GM23248 (cell line): ENCODE data around the gene DNAJB8. TPM values are rescaled to one million over a fixed set of nuclear protein-coding genes. Genes with fewer than 3 reads are reported as not detected.

Experiments used
- DNase-seq: peaks from one replicate; pipeline ENCODE4 v3.0.0-alpha.2; 2015
- H2AFZ ChIP-seq: fragments of 200-600 bp; sonication (generic); 2 replicates; pipeline ENCODE4 v1.6.1; 2016; ENCODE audit warnings: antibody characterized with exemption
- H3F3A ChIP-seq: fragments of 200-600 bp; sonication (generic); 2 replicates; pipeline ENCODE4 v1.6.1; 2016; ENCODE audit warnings: mild to moderate bottlenecking, antibody characterized with exemption, mixed run types; ENCODE audit not compliant: insufficient read depth
- H3K27ac ChIP-seq: fragments of 200-600 bp; sonication (generic); 2 replicates; pipeline ENCODE4 v1.5.1; 2016; ENCODE audit warnings: mild to moderate bottlenecking
- H3K27me3 ChIP-seq: fragments of 200-600 bp; sonication (generic); replicated peaks from 2 replicates; pipeline ENCODE4 v1.6.1; 2016; ENCODE audit warnings: mild to moderate bottlenecking; ENCODE audit not compliant: insufficient read depth
- H3K36me3 ChIP-seq: fragments of 200-600 bp; sonication (generic); 2 replicates; pipeline ENCODE4 v1.6.1; 2016; ENCODE audit warnings: low read depth, mild to moderate bottlenecking
- H3K4me1 ChIP-seq: fragments of 200-600 bp; sonication (generic); 2 replicates; pipeline ENCODE4 v1.6.1; 2016; ENCODE audit warnings: mild to moderate bottlenecking; ENCODE audit not compliant: insufficient read depth
- H3K4me2 ChIP-seq: fragments of 200-600 bp; sonication (generic); one replicate; pipeline ENCODE4 v1.6.1; 2016; ENCODE audit warnings: mild to moderate bottlenecking; ENCODE audit not compliant: unreplicated experiment
- H3K4me3 ChIP-seq: fragments of 200-600 bp; sonication (generic); 2 replicates; pipeline ENCODE4 v1.5.1; 2016; ENCODE audit warnings: mild to moderate bottlenecking
- H3K79me2 ChIP-seq: fragments of 200-600 bp; sonication (generic); 2 replicates; pipeline ENCODE4 v1.6.1; 2016; ENCODE audit warnings: mild to moderate bottlenecking; ENCODE audit not compliant: insufficient read depth
- H3K9ac ChIP-seq: fragments of 200-600 bp; sonication (generic); 2 replicates; pipeline ENCODE4 v1.6.1; 2016; ENCODE audit warnings: mild to moderate bottlenecking
- H3K9me2 ChIP-seq: fragments of 200-600 bp; sonication (generic); 2 replicates; pipeline ENCODE4 v1.6.1; 2016; ENCODE audit warnings: mixed run types, mild to moderate bottlenecking, moderate library complexity; ENCODE audit not compliant: insufficient read depth
- H3K9me3 ChIP-seq: fragments of 200-600 bp; sonication (generic); one replicate; pipeline ENCODE4 v1.6.1; 2017; ENCODE audit warnings: low read depth
- H4K20me1 ChIP-seq: fragments of 200-600 bp; sonication (generic); 2 replicates; pipeline ENCODE4 v1.6.0; 2016; ENCODE audit not compliant: insufficient read depth
- EZH2 ChIP-seq: fragments of 200-600 bp; sonication (generic); IDR thresholded peaks from 2 replicates; pipeline ENCODE4 v1.6.1; 2018; ENCODE audit warnings: antibody characterized with exemption, mild to moderate bottlenecking; ENCODE audit not compliant: insufficient read depth, poor library complexity, severe bottlenecking
- EZH2phosphoT487 ChIP-seq: fragments of 200-600 bp; sonication (generic); IDR thresholded peaks from 2 replicates; pipeline ENCODE4 v1.6.1; 2018; ENCODE audit warnings: antibody characterized with exemption, moderate library complexity, mild to moderate bottlenecking, low read depth; ENCODE audit not compliant: insufficient read depth
- WGBS, 2 experiments: methylation state at CpG; one replicate each; pipeline ENCODE4 v1.1.6; 2015 to 2017; ENCODE audit warnings: low lambda C conversion rate in 2 of 2, low coverage in 1 of 2; ENCODE audit errors: missing lambda C conversion rate in 2 of 2; 5-methylcytosine and 5-hydroxymethylcytosine counted together
- in situ Hi-C: fragments of 300-500 bp; cut with MboI; formaldehyde crosslinking; loops from 2 replicates; pipeline ENCODE4 v1.15.0; 2020
- polyA plus RNA-seq: library from polyadenylated mRNA; unstranded; fragments of >200 nt; fragmentation: Nextera tagmentation; extraction: Ambion mirVana; gene quantifications from 2 replicates; pipeline ENCODE4 v1.2.1, GENCODE V29; 2016
- total RNA-seq: library from RNA; depleted of rRNA; stranded (reverse); fragments of >200 nt; shearing (Covaris generic); gene quantifications from 2 replicates; pipeline ENCODE4 v1.2.3, GENCODE V29; 2014

Gene DNAJB8
- total and polyA plus RNA-seq, 2 experiments from 2014 or later, result not detected

- Histone ChIP-seq H3K79me2 (peaks cover 48% of the 10 kb centered on the region), H3K4me3 (no peak overlapping the region), H3K4me2 (no peak overlapping the region), H3K4me1 (no peaks in the 10 kb centered on the region), H3K9me2 (no peaks in the 10 kb centered on the region), H3K27ac (no peak overlapping the region), H3F3A (peaks cover 7% of the 10 kb centered on the region; the same call in 1 of the 2 replicates), H4K20me1 (no peaks in the 10 kb centered on the region), H3K27me3 (no peaks in the 10 kb centered on the region), H2AFZ (no peak overlapping the region), H3K9me3 (no peaks in the 10 kb centered on the region), H3K36me3 (no peaks in the 10 kb centered on the region), H3K9ac (no peak overlapping the region)
- in situ Hi-C loops, result no loop called here
- DNase-seq, result no peak
- TF ChIP-seq EZH2phosphoT487, result no peak
- TF ChIP-seq EZH2, result no peak
- WGBS, 2 experiments, result 48 to 58% methylated on average over 19 to 32 of the region's 32 CpGs
Observed at GRCh38 chr3:128496019-128496601, 29.4 kb upstream of the DNAJB8 start.

GRCh38 chr3:128495435-128495970 is 28.8 kb upstream of the DNAJB8 start:
- TF ChIP-seq EZH2 (no peak), EZH2phosphoT487 (no peak)
- Histone ChIP-seq H4K20me1 (no peaks in the 10 kb centered on the region), H3K9ac (no peak overlapping the region), H3K36me3 (no peaks in the 10 kb centered on the region), H2AFZ (no peak overlapping the region), H3K4me1 (no peaks in the 10 kb centered on the region), H3K4me2 (no peak overlapping the region), H3K9me2 (no peaks in the 10 kb centered on the region), H3K79me2 (peaks cover 54% of the 10 kb centered on the region), H3K27ac (no peak overlapping the region), H3K27me3 (no peaks in the 10 kb centered on the region), H3K4me3 (no peak overlapping the region), H3K9me3 (no peaks in the 10 kb centered on the region), H3F3A (peaks cover 7% of the 10 kb centered on the region; the same call in 1 of the 2 replicates)
- in situ Hi-C loops, result no loop called here
- DNase-seq, result no peak
- WGBS, 2 experiments, result 89 to 92% methylated on average over 9 of the region's 9 CpGs

DNA sequence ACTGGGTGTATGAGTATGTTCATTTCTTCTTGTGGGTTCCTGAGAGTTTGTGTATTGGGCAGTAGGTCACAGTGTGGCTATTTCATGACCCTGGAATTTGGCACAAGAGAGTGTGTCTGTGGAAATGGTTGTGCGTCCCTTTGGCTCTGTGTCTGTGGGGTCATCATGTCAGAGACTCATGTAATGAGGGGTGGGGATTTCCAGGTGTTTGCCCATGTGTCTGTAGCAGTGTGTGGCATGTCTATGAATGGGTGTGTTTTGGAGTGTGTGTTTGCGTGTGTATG is 27.6 kb upstream of the DNAJB8 start:
- Histone ChIP-seq H3K4me3 (no peak overlapping the region), H2AFZ (no peak overlapping the region), H3K27me3 (no peaks in the 10 kb centered on the region), H3F3A (no peaks in the 10 kb centered on the region), H3K9me2 (no peaks in the 10 kb centered on the region), H3K27ac (no peak overlapping the region), H3K4me2 (no peak overlapping the region), H3K79me2 (peaks cover 65% of the 10 kb centered on the region), H3K9ac (no peak overlapping the region), H4K20me1 (no peaks in the 10 kb centered on the region), H3K9me3 (no peaks in the 10 kb centered on the region), H3K4me1 (no peaks in the 10 kb centered on the region), H3K36me3 (no peaks in the 10 kb centered on the region)
- DNase-seq, result no peak
- in situ Hi-C loops, result no loop called here
- TF ChIP-seq EZH2phosphoT487, result no peak
- TF ChIP-seq EZH2, result no peak
- WGBS, 2 experiments, result 67 to 68% methylated on average over 2 of the region's 2 CpGs

DNA sequence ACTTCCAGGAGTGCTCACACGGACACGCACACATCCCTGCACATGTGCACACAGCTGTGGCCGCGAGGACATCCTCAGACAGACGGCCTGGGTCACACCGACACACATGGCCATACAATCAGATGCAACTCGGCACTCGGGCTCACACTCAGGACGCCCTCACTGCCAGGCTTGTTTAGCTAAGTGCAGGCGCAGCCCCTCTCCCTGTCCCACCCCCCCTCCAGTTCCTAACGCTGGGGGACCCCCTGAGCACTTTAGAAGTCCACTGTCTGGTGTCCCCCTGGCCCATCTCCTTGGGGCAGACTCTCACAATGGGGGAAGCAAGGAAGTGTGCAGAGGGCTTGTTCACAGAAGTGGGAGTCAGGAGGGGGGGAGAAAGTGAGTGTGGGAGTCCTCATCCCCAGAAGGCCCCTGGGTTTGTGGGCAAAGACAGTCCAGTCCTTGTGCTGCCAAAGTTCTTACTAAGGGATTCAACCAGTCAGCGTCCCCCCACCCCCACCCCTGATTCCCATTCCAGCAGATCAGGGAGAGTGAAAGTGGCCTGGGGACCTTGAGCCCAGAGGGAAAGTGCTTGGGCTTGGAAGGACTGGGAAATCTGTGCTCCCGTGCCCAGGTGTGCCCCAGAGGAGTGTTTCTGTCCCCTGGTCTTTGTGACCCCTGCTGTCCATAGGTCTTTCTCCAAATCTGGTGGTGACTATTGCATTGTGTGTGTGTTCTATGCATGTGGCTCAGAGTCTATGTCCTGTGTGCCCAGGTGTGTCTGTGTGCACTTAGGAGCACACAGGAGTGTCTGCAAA is 27.1 kb upstream of the DNAJB8 start:
- peak overlapping the region; percentile 94; the same call in 1 of the 2 replicates for H3K9ac ChIP-seq
- H3K79me2 ChIP-seq, result peaks cover 70% of the 10 kb centered on the region
- H3K9me2 ChIP-seq, result no peaks in the 10 kb centered on the region
- no peaks in the 10 kb centered on the region for H3K36me3 ChIP-seq
- H3K4me3 ChIP-seq, result no peak overlapping the region
- in situ Hi-C loops, result no loop called here
- H3K27ac ChIP-seq, result no peak overlapping the region
- no peak overlapping the region for H3K4me2 ChIP-seq
- H3K9me3 ChIP-seq, result no peaks in the 10 kb centered on the region
- 44 to 58% methylated on average over 12 to 13 of the region's 13 CpGs for WGBS, 2 experiments
- no peaks in the 10 kb centered on the region for H3K4me1 ChIP-seq
- DNase-seq, result peak; percentile 34
- no peak for TF ChIP-seq EZH2phosphoT487
- no peak for TF ChIP-seq EZH2
- no peaks in the 10 kb centered on the region for H3F3A ChIP-seq
- no peak overlapping the region for H2AFZ ChIP-seq
- no peaks in the 10 kb centered on the region for H4K20me1 ChIP-seq
- no peaks in the 10 kb centered on the region for H3K27me3 ChIP-seq
